HG03135 (cell line): ENCODE data around the gene HSD17B8.
"Not testable (repeated sequence)": the region's sequence is repeated elsewhere in the genome, so short reads cannot be mapped to it uniquely, and the experiment has no call there.

ENCODE experiments used
- ATAC-seq: cut with Tn5 transposase; IDR thresholded peaks from one replicate; pipeline ENCODE4 v1.9.1; 2021; ENCODE audit warnings: mild to moderate bottlenecking, moderate library complexity; ENCODE audit not compliant: unreplicated experiment

The HSD17B8 gene

DNA sequence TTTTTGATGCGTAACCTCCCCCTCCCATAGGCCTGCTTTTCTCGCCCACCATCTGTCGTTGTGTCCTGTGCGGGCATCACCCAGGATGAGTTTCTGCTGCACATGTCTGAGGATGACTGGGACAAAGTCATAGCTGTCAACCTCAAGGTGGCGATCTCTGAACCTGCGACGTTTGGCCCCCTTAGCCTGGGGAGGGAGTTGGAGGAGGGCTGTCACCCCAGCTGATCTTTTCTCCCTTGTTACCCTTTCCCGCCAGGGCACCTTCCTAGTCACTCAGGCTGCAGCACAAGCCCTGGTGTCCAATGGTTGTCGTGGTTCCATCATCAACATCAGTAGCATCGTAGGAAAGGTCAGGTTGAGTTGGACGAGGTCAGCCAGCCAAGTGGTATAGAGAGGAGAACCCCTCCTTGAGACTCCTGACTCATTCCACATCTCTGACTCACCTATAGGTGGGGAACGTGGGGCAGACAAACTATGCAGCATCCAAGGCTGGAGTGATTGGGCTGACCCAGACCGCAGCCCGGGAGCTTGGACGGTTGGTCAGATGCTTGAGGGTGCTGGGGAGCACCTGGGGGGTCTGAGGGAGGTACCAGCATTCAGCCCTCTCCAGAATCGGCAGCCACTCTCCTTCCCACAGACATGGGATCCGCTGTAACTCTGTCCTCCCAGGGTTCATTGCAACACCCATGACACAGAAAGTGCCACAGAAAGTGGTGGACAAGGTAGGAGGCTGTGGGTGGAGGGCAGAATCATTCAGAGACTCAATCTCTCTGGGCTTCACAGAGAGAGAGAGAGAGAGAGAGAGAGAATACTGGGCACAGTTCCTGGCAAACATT, 954 bp downstream of the HSD17B8 start:
- no peak for ATAC-seq

DNA sequence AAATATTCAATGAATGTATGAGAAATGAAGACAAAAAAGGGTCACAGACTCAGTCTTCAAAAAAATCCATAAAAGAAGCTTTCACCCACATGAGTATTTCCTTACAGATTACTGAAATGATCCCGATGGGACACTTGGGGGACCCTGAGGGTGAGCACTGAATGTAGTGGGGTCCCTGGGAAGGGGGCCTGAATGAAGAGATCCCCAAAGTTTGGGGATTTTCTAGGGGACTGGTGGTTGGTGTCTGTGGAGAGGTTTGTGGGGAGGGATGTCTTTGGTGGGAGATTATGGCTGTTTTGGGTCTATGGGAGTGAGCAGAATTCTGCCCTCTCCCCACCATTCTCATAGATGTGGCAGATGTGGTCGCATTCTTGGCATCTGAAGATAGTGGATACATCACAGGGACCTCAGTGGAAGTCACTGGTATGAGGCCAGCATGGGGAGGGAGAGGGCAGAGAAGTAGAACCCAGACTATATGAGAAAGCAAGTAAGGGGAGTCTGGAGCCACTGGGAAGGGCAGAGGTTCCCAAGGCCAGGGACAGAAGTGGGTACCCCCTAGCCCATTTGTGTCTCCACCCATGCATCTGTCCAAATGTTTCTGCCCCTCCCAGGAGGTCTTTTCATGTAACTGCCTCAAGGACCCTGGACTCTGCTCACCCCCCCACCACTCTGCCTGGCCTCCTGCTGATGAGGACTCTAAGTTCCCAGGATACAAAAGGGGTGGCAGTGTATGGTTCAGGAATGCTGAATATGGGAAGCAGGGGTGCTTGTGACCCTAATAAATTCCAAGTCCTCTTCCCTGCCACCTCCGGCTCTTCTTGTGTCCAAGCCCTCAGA, 1.8 kb downstream of the HSD17B8 start:
- no peak for ATAC-seq

DNA sequence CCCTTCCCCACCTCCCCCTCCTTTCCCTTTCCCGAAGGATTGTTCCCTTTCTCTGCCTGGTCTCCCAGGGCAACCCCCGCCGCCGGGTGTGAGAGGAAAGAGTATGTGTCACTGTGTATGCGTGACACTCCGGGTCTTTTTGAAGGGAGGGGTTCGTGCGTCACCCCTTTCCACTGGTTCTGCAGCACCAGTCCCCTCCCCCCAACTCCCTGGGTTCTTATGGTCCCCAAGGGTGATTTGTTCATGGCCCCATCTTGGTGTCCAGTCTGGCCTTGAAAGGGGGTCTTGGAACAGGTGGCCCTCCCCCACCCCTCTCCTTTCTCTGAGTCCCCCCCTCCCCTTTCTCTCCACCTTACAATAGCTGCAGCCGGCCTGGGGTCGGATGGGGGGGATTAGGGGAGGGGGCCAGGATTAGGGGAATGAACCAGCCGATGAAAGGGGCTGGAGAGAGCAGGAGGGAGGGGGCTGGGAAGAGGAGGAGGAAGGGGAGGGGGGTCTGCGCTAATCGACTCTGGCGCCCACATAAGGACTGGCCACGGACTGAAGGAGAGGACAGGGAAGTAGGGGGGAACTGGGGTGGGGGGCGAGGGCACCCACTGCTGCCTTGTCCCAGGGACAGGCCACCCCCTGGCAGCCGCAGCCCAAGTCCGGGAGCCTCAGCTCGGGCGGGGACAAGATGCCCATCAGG, 2.6 kb downstream of the HSD17B8 start:
- no peak for ATAC-seq

DNA sequence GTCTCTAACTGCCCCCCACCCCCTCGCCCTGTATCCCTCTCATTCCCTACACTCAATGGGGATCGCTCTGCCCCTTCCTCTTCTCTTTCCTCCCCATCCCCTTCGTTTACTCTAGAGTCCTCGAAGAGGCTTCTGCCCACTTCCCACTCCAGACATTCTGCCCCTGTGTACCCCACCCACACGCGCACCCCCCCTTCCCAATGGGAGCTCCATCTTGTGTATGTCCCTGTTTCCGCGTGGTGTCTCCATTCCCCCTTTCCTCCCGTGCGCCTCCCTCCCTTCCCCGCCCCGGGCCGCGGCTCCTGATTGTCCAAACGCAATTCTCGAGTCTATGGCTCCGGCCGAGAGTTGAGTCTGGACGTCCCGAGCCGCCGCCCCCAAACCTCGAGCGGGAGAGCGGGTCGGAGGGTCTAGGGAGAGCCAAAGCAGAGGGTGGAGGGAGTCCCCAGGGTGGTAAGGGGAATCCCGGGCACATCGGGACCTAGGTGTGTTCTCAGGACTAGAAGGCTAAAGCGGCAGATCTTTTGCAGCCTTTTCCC, 3.2 kb downstream of the HSD17B8 start:
- no peak for ATAC-seq

DNA sequence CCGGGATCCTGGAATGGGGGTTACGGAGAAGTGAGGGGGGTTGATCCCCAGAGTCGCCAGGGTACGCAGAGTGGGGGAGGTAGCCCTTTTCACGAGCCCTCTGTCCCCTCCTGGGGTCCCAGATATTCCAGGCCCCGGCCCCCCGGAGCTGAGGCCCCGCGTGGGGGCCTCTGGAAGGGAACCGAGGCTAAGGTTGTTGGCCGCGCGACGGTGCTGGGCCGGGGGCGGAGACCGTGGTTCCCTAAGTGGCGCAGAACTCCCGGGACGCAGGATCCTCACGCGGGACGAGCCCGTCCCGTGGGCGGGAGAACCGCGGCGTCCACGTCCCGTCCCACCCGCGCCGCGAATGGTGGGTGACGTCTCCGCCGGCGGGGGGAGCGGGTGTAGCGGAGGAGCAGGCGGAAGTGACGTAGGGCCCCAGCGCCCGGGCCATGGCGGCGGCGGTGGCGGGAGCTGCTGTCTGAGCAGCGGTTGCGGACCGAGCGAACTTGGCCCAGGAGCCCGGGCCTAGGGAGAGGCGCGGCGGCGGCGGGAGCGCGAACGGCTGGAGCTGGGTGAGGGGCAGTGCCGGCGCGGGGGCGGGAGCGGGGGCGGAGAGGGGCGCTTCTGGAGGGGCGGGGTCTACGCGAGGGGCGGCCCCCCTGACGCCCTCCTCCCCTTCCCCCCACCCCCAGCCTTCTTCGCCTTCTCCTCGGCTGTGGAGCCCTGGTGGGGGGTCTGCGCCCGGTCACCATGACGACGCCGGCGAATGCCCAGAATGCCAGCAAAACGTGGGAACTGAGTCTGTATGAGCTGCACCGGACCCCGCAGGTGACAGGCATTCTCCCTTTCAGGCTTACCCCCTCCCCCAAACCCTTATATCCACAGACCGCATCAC, 3.9 kb downstream of the HSD17B8 start, which contains the start of gene RING1:
Gene RING1, plus strand, starts transcription at position 410 of the 877 bp plus-strand sequence. Its CDS starts 323 bp downstream, at position 733.
- ATAC-seq = peak; percentile 38

DNA sequence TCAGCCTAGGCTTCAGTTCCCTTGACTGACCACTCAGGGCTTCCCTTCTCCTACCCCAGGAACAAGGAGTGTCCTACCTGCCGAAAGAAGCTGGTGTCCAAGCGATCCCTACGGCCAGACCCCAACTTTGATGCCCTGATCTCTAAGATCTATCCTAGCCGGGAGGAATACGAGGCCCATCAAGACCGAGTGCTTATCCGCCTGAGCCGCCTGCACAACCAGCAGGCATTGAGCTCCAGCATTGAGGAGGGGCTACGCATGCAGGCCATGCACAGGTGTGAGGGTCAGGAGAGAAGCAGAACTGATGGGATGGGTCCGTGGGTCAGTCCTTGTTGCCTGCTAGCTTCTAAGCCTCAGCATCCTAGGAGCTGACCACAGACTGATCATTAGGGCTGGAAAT, 5.4 kb downstream of the HSD17B8 start:
- ATAC-seq = no peak

DNA sequence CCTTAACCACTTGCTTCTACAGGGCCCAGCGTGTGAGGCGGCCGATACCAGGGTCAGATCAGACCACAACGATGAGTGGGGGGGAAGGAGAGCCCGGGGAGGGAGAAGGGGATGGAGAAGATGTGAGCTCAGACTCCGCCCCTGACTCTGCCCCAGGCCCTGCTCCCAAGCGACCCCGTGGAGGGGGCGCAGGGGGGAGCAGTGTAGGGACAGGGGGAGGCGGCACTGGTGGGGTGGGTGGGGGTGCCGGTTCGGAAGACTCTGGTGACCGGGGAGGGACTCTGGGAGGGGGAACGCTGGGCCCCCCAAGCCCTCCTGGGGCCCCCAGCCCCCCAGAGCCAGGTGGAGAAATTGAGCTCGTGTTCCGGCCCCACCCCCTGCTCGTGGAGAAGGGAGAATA, 6.7 kb downstream of the HSD17B8 start:
- ATAC-seq = no peak

DNA sequence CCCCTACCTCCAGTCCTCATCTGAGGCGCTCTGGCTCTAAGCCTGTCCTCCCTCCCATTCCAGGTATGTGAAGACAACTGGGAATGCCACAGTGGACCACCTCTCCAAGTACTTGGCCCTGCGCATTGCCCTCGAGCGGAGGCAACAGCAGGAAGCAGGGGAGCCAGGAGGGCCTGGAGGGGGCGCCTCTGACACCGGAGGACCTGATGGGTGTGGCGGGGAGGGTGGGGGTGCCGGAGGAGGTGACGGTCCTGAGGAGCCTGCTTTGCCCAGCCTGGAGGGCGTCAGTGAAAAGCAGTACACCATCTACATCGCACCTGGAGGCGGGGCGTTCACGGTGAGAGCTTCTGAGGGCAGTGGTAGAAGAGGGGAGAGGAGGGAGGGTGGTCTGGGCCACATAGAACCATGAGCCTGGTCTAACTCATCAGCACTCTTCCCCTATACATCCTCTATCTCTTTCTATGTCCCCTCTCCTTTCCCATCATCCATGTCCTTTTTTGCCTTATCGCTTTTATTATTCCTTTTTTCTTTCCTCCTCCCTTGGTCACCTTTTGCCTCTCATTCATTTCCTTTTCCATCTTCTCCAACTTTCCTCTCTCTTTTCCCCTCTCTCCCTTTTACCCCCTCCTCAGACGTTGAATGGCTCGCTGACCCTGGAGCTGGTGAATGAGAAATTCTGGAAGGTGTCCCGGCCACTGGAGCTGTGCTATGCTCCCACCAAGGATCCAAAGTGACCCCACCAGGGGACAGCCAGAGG, 7.4 kb downstream of the HSD17B8 start:
- no peak for ATAC-seq

DNA sequence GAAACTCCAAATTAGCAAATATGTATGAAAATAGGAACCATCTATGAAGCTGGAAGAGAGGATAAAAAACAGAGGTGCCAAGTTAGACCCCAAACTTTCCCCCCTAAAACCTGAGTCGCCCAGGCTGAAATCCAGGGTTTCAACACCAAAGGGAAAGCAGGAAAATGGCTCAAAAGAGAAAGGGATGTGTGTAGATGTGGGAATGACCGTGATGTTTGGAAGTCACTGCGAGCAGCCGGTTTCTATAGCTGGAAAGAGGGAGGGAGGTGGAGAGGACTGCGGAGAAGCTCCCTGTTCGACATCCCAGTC, 8.4 kb downstream of the HSD17B8 start:
- ATAC-seq = no peak

DNA sequence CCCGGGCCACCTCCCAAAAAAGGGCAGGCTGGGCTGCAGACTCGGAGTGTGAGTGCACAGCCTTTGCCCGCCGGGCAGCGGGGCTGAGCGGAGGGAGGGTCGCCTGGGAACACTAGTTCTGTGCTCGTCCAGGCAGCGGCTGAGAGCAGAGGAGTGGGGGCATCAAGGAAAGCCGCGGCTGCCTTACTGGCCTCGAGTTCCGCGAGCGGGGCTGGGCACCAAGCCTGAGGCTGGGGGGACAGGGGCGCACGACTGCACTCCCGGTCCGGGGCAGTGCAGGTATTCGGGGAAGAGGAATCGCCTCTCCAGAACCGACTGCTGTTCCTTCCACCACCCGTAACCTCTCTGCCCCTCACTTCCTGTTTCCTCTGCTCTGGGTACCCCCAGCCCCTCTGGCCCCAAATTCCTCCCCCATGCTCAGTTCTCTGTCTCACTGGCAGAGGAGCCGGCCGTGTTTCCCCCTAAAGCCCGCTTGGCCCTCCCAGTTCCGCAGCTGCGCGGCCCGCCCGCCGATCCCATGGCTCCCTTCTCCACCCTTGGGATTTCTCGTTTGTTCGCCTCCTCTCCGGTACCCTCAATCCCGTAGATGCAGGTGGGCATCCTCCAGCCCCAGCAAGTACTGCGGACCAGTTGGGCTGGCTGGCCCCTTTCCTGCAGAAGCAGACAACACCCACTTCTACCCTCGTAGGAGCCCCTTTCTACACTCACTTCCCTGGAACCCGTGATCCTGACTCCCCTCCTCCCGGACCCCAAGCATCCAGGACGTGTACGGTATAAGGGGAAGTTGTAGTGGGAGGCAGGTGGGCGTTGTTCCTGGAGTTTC, 8.9 kb downstream of the HSD17B8 start:
- no peak for ATAC-seq

DNA sequence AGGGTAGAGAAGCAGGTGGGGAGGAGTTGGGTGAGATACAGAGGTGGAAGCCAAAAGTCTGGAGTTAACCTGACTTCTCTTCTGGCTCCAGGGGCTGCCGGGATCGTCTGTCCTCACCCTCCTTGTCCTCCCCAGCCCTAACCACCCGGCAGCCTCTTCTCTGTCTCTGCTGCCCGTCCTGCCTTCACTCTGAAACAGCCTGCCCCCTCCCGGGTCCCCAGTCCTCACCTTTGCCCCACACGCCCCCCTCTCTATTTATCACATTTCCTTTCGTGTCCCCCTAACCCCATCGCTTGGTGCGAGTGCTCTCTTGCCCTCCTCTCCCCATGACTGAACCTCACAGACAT, 9.5 kb downstream of the HSD17B8 start:
- ATAC-seq = no peak

DNA sequence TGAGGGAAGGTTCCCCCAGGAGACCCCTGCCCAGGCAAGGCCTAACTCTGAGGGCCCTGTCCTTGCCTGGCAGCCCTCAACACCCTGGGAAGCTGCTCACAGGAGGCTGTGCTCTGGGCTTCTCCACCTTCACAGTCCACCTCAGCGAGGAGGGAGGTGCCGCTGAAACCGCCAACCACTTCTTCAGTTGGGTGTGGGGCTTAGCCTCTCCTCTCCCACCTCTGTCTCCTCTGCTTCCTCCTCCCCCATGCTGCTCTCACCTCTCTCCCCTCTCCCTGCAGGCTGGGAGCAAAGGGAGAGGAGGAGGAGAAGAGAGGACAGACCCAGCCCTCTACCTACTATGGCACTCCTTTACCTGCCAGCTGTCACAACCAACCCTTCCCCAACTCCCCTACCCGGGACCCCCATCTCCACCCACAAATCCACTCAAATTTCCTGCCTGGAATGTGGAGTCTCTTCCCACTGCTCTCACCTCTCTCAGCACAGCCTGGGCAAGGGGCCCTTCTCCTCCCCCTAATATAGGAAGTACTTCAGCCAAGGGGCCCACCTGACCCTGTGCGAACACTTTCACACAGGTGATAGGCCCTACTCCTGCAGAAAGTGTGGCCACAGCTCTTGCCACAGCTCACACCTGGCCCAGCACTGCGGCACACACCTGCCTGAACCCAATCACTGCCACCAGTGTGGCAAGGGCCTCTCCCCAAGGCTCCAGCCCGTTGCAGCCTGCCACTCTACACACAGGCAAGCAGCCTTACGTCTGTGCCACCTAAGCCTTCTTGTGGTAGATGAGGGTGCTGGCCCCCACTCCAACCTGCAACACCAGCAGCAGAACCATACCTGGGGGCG, 11.0 kb downstream of the HSD17B8 start:
- ATAC-seq = no peak

DNA sequence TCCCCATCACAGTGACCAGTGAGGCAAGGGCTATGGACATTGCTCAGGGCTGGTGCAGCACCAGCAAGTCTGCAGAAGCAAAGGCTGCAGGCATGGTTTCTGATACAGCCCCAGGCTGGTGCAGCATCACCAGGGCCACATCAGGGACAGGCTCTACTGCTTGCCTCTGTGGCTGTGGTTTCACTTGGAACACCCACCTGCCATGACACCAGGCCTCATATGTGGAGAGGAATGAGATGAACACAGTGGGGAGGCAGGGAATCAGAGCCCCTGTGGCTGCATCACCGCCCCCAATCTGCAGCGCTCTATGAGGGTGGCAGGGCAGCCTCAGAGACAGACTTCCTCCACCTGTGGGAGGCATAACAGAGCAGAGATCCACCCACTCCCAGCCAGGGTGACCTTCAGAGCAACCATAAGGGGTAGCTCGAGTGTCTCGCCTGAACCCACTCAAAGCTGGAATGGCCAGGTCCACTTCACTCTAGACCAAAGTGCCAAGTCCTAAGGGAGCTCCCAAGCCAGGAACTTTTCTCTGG, 11.7 kb downstream of the HSD17B8 start:
- ATAC-seq = no peak

DNA sequence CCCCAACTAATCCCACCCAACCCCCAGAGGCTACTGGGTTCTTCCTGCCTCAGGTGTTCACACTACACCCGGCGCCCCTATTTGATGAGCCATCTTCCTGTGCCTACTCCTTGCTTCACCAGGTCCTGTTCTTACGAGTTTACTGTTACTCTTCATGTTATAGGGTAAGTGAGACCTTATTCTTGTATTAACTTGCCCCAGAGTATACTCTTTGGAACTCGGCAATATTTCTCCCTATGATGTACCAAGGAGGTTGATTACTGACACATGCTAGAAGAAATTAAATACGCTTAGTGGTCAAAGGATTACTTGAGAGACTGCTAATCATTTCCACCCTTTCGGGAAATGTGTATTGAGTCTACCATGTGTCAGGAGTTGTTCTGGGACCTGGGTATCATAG, 12.8 kb downstream of the HSD17B8 start:
- no peak for ATAC-seq

DNA sequence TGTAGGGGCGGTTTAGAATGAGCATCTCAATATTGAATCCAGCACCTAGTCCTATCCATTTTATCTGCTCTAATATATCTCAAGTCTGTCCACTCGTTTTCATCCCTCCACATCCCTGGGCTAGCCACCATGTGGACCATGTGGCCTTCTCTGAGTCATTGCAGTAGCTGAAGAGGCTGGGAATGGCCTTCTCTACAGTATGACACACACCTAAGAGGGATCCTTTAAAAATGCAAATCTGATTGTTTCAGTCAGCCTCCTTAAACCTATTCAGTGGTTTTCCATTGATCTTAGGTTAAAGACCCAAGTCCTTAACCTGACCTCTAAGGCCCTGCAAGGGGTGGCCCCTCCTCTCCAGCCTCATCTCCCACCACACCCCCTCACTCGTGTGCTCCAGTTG, 13.2 kb downstream of the HSD17B8 start:
- no peak for ATAC-seq

DNA sequence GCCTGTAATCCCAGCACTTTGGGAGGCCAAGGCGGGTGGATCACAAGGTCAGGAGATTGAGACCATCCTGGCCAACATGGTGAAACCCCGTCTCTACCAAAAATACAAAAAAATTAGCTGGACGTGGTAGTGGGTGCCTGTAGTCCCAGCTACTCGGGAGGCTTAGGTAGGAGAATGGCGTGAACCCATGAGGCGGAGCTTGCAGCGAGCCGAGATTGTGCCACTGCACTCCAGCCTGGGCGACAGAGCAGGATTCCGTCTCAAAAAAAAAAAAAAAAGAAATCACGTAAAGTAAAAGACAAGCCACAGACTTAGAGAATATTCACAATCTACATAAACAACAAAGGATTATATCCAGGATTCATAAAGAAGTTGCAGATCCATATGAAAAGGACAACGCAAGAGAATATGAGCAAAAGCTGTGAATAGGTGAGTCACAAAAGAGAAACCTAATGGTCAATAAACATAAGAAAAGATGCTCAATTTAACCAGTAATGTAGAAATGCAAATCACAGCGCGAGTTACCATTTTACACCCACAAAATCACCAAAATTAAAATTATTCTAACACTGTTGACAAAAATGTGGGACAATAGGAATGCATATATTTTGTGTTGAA, 22.2 kb downstream of the HSD17B8 start:
- not testable (repeated sequence) for ATAC-seq

DNA sequence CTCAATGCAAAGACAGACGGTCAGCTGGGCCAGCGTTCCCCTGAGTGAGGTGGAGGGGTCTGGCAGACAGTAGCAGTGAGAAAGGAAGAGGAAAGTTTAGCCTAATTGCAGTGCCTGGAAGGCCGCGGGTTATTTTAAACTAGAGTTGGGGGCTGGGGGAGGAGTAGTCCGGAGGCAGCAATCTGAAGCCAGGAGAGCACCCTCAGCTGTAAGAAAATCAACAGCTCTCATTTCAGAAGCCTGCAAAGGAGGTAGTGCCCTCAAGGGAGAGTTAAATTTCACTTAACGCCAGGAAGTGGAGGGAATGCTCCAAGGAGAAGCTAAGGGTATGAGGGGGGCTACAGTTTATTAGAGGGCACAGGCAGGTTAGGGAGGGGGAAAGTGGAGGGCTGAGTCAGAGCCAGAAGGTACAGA, 30.8 kb downstream of the HSD17B8 start:
- no peak for ATAC-seq
